Measurements from ENCODE around the gene POLRMT.

Gene POLRMT

GRCh38 chr19:575527-576506, 57.5 kb downstream of the POLRMT start:
- DNase-seq, result peak; percentile 26

GRCh38 chr19:574658-575526, 58.4 kb downstream of the POLRMT start:
- DNase-seq, result no peak

GRCh38 chr19:573519-573825, 59.9 kb downstream of the POLRMT start:
- DNase-seq, result no peak

- DNase-seq, result peak; percentile 48
These were observed 60.4 kb downstream of the POLRMT start for GRCh38 chr19:572743-573518.

- peak; percentile 98 for DNase-seq
These were observed 61.1 kb downstream of the POLRMT start, which contains the start of gene BSG for GRCh38 chr19:572140-572742. TSS of gene BSG (plus strand) at chr19:572596. CDS start at chr19:572635, 39 bp downstream.

GRCh38 chr19:571566-571974, 61.8 kb downstream of the POLRMT start:
- DNase-seq, result peak; percentile 40

GRCh38 chr19:570937-571565, 62.3 kb downstream of the POLRMT start:
- DNase-seq, result peak; percentile 28

GRCh38 chr19:570251-570686, 63.1 kb downstream of the POLRMT start:
- no peak for DNase-seq

- no peak for DNase-seq
These were observed 65.9 kb downstream of the POLRMT start for GRCh38 chr19:567296-567900.

Data from fibroblast of skin of right biceps (primary cell).